ENCODE results near the gene MPEG1.

MPEG1 gene

GRCh38 chr11:59216641-59217564, 4.2 kb upstream of the MPEG1 start:
- no peak for DNase-seq

GRCh38 chr11:59214141-59214893, 1.6 kb upstream of the MPEG1 start:
- no peak for DNase-seq

GRCh38 chr11:59212222-59212621, 505 bp downstream of the MPEG1 start:
- no peak for DNase-seq

- no peak for DNase-seq
Observed at GRCh38 chr11:59208956-59209355, 3.8 kb downstream of the MPEG1 start.

GRCh38 chr11:59207988-59208451, 4.7 kb downstream of the MPEG1 start:
- peak; percentile 50 for DNase-seq

GRCh38 chr11:59206635-59207034, 6.1 kb downstream of the MPEG1 start:
- DNase-seq = no peak

- DNase-seq = no peak
Observed at GRCh38 chr11:59205648-59206047, 7.1 kb downstream of the MPEG1 start.

GRCh38 chr11:59204746-59205145, 8.0 kb downstream of the MPEG1 start:
- no peak for DNase-seq

- no peak for DNase-seq
Observed at GRCh38 chr11:59201353-59201752, 11.4 kb downstream of the MPEG1 start.

GRCh38 chr11:59200423-59200746, 12.3 kb downstream of the MPEG1 start:
- no peak for DNase-seq

GRCh38 chr11:59199546-59200422, 12.9 kb downstream of the MPEG1 start:
- no peak for DNase-seq

- no peak for DNase-seq
Observed at GRCh38 chr11:59198726-59199125, 14.0 kb downstream of the MPEG1 start.

- no peak for DNase-seq
Observed at GRCh38 chr11:59197991-59198390, 14.7 kb downstream of the MPEG1 start.

- DNase-seq = no peak
Observed at GRCh38 chr11:59196777-59197176, 15.9 kb downstream of the MPEG1 start.

- no peak for DNase-seq
Observed at GRCh38 chr11:59195586-59195985, 17.1 kb downstream of the MPEG1 start.

GRCh38 chr11:59193587-59194130, 19.1 kb downstream of the MPEG1 start:
- DNase-seq = no peak

GRCh38 chr11:59192446-59193020, 20.2 kb downstream of the MPEG1 start:
- DNase-seq = no peak

GRCh38 chr11:59191890-59192289, 20.8 kb downstream of the MPEG1 start:
- DNase-seq = no peak

- no peak for DNase-seq
Observed at GRCh38 chr11:59191095-59191494, 21.6 kb downstream of the MPEG1 start.

GRCh38 chr11:59189986-59190385, 22.7 kb downstream of the MPEG1 start:
- DNase-seq = no peak

- DNase-seq = no peak
Observed at GRCh38 chr11:59188954-59189353, 23.8 kb downstream of the MPEG1 start.

- DNase-seq = no peak
Observed at GRCh38 chr11:59187587-59187986, 25.1 kb downstream of the MPEG1 start.
